ENCODE data around the gene AQP12A.

Gene AQP12A

GRCh38 chr2:240725671-240726070 is 34.0 kb downstream of the AQP12A start:
- no peak for DNase-seq

DNA sequence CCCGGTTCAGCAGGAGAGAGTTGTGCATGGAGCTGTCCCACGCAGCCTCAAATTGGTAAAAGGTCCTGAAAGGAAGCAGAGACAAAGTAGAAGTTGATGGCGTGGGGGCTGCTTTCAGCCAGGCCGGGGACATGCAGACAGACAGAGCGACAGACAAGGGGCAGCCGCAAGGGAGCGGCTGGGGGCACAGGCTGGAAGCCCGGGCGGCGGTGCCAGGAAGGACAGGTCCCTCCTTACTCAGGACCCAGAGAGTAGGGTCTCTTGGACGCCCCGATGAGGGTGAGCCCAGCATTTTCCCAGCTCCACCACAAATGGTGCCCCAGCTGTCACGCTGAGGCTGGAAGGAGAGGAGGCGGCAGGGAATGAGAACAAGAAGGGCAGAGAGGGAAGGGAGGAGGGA is 35.2 kb downstream of the AQP12A start:
- no peak for DNase-seq

GRCh38 chr2:240727439-240727838 is 35.8 kb downstream of the AQP12A start:
- no peak for DNase-seq

DNA sequence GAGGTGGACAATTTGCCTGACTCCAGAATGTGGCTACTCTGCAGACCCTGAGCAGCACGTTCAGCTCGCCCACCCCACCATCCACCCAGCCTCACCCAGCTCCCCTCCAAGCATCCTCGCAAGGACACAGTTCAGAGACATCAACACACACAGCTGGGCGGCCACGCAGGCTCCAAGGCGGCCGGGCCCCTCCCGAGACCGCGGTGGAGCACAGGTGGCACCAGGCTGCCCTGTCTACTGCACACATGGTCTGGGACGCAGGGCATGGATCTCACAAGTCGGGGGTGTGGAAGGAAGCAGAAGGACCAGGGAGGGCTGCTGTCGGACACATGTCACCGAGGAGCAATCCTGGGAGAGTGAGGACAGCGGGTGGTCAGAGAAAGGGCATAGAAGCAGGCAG is 36.2 kb downstream of the AQP12A start:
- no peak for DNase-seq

GRCh38 chr2:240728361-240728760 is 36.7 kb downstream of the AQP12A start:
- DNase-seq = no peak

DNA sequence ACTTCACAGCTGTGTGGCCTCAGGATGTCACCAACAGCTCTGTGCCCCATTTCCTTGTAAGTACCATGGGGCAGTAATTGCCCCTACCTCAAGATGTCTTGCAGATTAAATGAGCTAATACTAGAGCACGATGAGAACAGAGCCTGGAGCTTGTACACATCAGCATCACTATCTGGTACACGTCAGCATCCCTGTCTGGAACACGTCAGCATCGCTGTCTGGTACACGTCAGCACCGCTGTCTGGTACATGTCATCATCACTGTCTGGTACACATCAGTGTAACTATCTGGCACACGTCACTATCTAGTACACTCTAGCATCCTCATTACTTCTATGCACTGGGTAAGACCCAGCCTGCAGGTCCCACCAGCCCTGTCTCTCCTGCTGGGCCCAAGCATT is 37.2 kb downstream of the AQP12A start:
- no peak for DNase-seq

DNA sequence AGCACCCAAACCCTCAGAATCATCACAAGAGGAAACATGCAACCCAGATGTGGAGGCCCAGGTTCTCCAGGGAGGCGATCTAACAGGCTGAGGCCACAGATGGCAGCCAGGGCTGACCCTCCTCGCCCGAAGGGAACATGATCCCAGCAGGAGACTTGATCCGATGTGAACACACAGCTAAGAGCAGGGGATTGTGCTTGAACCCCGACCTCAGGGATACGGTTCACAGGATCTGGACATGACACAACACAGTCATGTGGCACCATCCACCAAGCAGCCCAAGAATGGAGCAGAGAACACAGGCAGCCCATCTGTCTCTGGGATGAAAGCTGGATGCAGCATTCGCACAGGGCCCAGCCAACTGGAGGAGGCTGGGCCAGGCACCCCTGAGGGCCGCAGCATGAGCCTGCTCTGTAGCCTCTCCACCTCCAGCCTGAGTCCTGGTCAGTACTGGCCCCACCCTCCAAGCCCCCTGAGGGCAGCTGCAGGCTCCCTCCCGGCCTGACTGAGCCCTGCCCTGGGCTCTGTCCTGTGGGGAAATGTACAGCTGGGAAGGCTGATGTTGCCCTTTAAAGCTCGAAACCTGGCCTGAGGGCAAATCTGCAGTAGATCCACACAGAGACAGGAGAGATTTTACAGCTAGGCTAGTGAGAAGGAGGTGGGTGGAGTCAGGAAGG is 39.0 kb downstream of the AQP12A start:
- DNase-seq = no peak

- no peak for DNase-seq
These were observed 39.5 kb downstream of the AQP12A start for GRCh38 chr2:240731178-240731545.

GRCh38 chr2:240732184-240732583 is 40.5 kb downstream of the AQP12A start:
- no peak for DNase-seq

- DNase-seq = no peak
These were observed 41.4 kb downstream of the AQP12A start for GRCh38 chr2:240732911-240733622.

GRCh38 chr2:240733803-240734495 is 42.3 kb downstream of the AQP12A start:
- no peak for DNase-seq

- DNase-seq = no peak
These were observed 43.1 kb downstream of the AQP12A start for GRCh38 chr2:240734756-240735155.

- DNase-seq = no peak
These were observed 43.8 kb downstream of the AQP12A start for GRCh38 chr2:240735476-240735875.

GRCh38 chr2:240736281-240737250 is 44.9 kb downstream of the AQP12A start:
- no peak for DNase-seq

DNA sequence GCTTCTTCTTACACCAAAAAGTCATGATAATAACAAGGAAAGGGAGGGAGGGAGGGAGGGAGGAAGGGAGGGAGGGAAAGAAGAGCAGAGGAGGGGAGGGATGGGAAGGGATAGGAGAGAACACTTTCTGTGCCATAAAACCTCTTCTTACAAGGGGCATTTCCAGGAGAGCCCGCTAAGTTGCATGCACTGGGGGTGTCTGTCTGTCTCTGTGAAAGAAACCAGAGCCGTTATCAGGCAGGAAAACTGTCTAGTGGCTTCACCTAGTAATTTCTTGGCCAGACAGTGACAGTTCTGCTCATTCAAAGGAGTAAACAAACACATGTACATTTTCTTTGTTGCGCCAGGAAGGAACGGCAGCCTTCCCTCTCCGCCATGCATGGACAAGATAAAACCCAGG is 45.8 kb downstream of the AQP12A start:
- no peak for DNase-seq

DNA sequence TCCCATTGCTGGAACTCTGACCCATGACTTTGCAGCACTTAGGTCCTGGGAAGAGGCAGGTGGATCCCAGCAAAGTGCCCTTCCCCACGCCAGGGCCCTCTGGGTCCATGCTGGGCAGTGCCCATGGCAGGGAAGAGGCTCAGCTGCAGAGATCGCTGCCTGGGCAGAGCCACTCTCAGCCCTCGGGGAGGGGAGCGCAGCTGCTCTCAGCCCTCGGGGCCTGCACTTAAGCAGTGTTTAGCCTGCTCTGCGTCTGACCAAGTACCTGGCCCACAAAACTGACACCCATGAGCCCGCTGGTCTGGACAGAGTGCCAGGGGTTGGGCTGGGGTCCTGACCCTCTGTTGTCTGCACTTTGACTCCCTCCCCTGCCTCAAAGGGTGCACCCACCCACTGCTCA is 46.3 kb downstream of the AQP12A start:
- DNase-seq = no peak

DNA sequence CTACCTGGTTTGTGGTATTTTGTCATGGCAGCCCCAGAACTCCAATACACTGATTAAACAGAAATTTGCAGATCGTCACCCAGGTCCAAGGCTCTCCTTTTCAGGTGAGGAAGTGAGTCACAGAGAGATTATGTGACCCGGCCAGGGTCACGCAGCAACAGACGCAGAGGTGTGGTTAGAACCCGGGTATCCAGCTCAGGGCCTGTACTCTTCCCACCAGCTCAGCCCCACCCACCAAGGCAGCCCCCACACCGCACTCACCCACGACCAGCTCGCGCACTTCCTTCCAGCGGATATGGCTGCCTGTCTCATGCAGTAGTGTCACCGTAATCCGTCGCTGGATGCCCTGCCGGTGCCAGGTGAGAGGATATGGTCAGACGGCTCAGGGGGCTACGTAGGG is 48.1 kb downstream of the AQP12A start:
- DNase-seq = no peak

- no peak for DNase-seq
These were observed 49.4 kb downstream of the AQP12A start for GRCh38 chr2:240741091-240741490.

GRCh38 chr2:240742602-240743095 is 51.0 kb downstream of the AQP12A start:
- DNase-seq = no peak

DNA sequence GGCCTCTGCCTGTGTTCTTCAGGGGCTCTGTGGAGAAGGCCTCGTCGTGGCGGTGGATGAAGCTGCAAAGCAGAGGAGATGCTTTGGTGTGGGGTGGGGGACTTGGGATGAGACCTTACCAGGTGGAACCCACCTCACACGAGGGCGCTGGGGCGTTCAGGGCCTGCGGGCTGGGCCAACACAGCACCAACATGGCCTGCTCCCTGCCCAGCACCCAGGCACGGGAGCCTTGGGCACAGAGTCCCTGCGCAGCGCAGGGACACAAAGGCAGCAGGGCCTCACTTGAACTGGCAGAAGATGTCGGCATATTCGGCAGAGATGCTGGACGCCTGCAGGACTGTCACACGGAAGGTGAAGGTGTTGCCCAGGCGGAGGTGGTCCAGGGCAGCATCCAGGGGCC is 53.8 kb downstream of the AQP12A start:
- no peak for DNase-seq

DNA sequence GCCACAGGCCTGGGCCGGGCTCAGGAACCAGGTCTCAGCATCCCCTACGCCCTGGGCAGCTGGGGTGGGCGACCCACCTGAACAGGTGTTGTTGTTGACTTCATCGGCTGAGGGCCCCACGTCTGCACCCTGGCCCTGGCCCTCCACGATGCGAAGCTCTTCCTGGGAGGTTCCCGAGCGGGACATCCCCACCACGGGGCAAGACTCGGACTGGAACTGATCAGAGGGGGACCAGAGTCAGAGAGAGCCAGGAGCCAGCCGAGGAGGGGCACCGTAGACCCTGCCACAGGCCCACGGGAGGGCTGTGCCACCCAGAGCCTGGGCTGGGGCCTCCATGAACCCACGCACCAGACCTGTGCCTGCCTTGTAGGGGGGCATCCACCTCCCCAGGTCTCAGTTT is 54.3 kb downstream of the AQP12A start:
- DNase-seq = no peak

- DNase-seq = no peak
These were observed 55.0 kb downstream of the AQP12A start for GRCh38 chr2:240746671-240747070.

GRCh38 chr2:240747256-240747655 is 55.6 kb downstream of the AQP12A start:
- no peak for DNase-seq

Measured in NCI-H1436 (cell line).